Measurements from ENCODE around the gene PPP1R3F.

PPP1R3F gene

DNA sequence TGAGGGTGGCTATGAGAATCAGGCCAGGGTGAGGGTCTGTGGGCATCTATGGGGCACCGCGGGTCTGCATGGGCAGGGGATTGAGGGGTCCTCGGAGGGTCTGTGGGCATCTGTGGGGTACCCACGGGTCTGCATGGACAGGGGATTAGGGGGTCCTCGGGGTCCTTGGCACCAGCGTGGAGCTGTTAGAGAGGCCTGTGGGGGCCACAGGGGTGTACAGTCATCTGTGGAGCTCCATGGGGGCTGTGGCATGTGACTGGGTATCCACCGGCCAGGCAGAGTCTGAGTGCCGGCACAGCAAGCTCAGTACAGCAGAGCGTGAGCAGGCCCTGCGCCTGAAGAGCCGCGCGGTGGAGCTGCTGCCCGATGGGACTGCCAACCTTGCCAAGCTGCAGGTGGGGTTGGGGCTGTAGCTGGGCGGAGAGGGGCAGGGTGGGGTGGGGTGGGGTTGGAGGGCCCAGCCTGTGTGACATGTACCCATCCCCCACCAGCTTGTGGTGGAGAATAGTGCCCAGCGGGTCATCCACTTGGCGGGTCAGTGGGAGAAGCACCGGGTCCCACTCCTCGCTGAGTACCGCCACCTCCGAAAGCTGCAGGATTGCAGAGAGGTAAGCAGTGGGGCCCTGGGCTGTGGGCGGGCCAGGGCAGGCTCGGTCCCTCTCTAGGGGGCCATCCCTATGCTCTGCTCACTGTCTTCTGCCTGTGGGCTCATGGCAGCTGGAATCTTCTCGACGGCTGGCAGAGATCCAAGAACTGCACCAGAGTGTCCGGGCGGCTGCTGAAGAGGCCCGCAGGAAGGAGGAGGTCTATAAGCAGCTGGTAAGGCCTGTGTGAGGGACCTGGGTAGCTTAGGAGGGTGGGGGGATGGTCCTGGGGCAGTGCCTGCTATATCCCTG, 21.4 kb upstream of the PPP1R3F start:
- FAIRE-seq (no peak), DNase-seq (ENCODE audit: insufficient read length, low spot score) (no peak)

DNA sequence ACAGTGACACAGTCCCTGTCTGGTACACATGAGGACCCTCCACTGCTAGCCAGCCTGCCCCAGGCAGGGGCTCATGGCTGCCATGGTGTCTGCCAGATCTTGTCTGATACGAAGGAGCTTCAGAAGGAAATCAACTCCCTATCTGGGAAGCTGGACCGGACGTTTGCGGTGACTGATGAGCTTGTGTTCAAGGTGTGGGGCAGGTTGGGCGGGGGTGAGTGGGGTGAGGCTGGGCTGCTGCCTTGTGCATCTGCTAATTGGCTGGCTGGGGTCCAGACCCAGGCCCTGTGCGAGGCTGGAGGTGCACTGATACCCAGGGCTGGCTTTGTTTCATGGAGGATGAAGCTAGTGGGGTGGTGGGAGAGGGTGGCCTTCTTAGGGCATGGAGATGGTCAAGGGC, 20.5 kb upstream of the PPP1R3F start:
- FAIRE-seq (no peak), DNase-seq (ENCODE audit: insufficient read length, low spot score) (no peak)

DNA sequence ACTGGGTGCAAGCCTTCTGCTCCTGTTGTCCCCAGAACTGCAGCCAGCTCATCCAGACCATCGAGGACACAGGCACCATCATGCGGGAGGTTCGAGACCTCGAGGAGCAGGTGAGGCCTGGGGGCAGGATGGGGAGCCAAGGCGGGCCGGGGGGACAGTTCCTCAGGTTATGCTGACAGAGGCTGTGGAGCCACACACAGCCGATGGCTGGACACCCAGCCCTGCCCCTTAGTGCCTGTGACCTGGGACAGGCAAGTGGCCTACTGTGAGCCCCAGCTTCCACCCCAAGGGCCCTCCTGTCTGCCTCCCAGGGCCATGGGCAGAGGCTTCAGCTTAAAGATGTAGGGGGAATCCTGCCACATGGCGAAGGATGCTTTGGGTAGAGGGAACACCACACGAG, 20.0 kb upstream of the PPP1R3F start:
- FAIRE-seq (no peak), DNase-seq (ENCODE audit: insufficient read length, low spot score) (no peak)

DNA sequence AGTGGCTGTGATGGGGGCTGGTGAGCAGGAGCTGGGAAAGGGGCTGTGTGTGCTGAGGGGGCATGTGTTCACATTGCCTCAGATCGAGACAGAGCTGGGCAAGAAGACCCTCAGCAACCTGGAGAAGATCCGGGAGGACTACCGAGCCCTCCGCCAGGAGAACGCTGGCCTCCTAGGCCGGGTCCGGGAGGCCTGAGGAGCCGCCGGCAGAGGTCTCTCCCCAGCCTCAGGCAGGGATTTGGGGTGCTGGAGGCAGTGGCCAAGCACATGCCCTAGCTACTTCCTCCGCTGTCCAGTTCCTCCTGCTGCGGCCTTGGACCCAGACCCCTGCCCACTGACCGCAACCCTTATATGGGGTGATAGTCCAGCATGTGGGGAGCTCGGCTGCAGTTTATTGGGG, 19.5 kb upstream of the PPP1R3F start:
- FAIRE-seq (no peak), DNase-seq (ENCODE audit: insufficient read length, low spot score) (no peak)

DNA sequence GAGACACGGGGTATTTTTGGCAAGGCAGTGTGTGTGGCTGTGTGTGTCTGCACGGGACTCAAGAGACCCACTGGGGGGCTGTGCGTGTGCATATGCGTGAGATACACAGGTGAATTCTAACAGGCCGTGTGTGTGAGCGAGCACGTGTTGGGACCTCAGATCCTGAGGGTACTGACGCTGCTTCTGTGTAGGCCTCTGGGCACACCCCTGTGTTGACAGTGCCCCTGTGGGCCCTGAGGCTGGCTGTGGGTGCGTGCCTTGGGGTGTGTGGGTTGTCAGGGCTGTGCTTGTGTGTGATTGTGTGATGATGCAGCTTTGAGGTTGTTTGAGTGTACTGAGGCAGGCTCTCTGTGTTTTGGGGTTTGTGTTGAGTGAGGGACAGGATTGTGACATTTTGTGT, 19.0 kb upstream of the PPP1R3F start:
- DNase-seq (ENCODE audit: insufficient read length, low spot score): no peak
- no peak for FAIRE-seq

DNA sequence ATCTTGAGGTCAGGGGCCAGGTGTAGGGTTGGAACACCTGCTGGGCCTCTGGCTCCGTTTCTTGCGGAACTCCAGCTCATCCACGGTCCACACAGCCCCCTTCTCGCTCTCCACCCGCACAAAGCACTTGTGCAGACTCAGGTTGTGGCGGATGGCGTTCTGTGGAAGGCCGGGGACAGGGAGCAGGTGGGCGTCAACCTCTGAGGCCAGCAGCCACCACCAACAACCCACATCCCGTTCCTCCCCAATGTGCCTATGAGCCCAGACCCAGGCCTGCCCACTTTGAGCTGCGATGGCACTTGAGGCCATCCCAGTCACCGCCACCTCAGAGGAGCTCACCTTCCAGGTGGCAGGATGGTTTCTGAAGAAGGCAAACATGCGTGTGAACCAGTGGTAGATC, 18.3 kb upstream of the PPP1R3F start:
- FAIRE-seq (no peak), DNase-seq (ENCODE audit: insufficient read length, low spot score) (no peak)

DNA sequence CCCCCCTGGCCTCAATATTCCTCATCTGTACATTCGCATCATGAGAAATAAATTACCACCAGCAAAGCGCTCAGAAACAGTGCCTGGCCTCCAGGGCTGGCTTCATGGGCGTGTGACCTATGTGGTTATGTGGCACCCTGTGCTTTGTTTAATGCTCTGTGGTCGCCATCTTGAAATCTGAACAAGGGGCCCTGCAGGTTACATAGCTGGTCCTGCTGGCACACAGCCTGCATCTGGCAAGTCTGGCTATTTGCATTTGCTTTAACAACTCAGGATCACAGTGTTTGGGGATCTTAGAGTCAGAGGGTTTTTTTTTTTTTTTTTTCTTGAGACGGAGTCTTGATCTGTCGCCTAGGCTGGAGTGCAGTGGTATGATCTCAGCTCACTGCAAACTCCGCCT, 15.0 kb upstream of the PPP1R3F start:
- DNase-seq (ENCODE audit: insufficient read length, low spot score): no peak
- no peak for FAIRE-seq

DNA sequence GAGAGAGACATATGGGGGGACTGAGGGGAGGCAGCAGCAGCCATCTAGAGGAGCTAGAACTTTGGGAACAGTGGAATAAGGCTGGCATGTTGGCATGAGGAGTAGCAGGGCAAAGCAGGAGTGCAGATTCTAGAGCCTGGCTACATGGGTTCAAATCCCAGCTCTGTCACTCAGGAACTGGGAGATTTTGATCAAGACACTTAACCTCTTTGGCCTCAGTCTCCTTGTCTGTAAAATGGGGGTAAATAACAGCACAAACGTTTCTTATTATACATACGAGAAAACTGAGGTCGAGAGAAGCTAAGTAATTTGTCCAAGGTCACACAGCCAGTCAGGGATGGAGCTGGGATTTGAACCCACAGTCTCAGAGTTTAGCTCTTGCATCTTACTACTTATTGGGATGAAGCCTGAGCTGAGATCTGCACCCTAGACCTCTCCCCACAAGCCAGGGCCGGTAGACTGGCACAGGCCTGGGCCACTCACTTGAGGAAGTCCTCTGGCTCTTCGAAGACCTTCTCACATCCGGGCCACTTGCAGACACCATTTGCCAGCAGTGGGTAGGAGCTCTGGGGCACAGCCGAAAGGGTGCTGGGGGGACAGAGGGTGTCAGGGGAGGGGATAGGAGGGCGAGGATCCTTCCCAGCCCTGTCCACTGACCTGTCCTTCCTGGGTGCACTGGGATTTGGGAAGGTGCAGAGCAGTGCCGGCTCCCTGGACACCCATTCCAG, 13.2 kb upstream of the PPP1R3F start:
- DNase-seq (ENCODE audit: insufficient read length, low spot score): no peak
- FAIRE-seq: no peak

DNA sequence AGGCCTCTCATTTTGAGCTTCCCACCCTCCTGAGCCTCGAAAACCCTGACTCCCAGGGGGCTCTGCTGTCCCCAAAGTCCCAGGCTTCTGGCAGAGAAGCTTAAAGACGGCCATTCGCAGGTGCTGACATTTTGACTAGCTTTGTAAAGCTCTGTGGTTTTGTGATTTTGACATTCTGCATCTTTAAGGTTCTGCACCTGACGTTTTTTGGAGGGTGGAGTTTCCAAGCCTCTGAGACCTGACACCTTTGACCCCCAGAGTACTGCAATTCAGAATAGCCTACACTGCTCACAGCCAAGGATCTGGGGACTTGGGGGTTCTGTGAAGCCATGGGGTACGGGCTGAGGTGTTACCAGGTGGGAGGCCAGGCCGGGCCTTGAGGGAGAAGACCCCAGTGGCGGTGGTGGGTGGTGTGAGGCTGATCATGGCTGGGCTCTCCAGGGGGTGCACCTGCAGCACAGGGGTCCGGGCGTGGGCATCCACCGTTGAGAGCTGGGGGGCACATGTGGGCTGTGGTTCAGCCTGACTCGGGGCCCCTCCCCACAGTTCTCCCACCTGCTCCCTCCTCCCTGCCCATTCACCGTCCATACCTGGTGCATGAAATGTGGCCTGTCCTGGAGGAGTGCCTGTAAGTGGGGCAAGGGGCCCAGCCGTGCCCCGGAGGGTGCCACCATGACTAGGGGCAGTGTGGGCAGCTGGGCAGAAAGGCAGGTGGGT, 12.4 kb upstream of the PPP1R3F start:
- FAIRE-seq: no peak
- no peak for DNase-seq (ENCODE audit: insufficient read length, low spot score)

DNA sequence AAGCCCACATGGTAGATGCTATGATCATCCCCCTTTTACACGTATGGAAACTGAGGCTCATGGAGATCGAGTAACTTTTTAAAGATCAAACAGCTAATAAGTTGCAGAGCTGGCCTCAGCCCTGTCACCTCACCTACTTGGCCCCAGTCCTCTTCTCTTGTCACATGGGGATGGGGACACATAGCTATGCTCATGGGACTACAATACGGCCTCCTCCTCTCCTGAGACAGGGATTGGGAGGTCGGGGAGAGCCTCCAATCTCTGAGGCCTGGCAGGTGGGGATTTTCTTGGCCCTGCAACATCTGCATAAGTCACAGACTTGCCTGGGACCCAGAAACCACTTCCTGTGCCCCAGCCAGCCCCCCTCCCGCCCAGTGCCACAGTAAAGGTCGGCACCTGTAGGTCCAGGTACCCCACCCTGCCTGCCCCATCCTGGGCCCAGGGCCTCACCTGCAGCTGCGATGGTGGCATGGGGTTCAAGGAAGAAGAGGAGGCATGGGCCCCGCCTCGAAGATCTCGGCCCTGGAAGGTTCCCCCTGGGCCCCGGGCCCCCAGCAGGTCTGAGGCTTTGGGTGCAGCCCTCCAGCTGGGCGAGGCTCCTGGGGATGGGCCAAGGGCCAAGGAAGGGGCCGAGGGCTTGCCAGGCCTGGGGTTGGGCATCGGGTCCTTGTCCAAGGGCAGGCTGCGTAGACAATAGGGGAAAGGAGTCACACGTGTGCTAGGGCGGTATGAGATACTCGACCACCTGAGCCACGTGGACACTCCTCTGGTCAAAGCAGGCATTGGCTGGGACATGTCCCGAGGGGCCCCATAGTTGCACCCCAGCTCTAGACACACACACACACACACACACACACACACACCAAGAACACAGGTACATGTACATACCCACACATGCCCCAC, 11.5 kb upstream of the PPP1R3F start:
- DNase-seq (ENCODE audit: insufficient read length, low spot score) (no peak), FAIRE-seq (no peak)

DNA sequence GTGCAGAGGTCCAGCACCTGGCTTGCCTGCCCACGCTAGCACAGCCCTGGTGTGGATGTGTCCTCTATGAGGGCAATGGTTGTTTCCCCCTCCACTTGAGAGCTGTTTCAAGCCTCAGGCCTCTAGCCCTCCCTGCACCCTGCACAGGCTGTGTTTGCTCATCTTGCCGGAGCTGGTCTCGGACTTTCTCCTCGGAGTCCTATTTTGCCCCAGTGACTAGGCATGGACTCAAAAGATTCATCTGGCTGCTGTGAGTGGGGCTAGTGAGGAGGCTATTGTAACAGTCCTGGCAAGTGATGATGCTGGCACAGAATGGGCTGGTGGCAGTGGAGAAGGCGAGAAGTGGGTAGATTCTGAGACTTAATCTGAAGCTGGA, 10.9 kb upstream of the PPP1R3F start:
- DNase-seq (ENCODE audit: insufficient read length, low spot score): no peak
- no peak for FAIRE-seq

DNA sequence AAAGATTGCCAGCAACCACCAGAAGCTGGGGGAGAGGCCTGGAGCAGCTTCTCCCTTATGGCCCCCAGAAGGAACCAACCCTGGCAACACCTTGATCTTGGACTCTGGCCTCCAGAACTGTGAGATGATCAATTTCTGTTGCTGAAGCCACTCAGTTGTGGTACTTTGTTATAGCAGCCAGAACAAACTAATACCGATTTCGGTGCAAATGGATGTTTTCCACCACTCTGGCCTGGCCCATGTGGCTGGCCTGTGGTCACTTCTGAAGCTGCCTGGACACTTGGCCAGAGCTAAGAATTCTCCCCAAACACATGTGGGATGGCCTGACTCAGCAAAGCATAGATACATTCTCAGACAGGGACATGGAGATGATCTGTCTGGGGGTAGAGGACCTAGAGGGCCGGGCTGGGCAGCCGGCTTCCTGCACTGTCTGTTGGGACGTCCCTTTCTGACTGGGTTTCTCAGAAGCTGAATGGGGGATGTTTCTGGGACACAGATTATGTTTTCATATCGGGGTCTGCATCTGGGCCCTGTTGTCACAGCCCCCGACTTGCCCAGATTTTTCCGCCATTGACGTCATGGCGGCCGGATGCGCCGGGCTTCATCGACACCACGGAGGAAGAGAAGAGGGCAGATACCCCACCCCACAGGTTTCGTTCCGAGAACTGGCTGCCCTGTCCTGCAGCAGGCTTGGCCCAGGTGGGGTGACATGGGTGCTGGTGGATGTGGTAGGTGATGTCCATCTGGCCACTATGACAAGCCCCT, 9.2 kb upstream of the PPP1R3F start:
- no peak for DNase-seq (ENCODE audit: insufficient read length, low spot score)
- FAIRE-seq: no peak

DNA sequence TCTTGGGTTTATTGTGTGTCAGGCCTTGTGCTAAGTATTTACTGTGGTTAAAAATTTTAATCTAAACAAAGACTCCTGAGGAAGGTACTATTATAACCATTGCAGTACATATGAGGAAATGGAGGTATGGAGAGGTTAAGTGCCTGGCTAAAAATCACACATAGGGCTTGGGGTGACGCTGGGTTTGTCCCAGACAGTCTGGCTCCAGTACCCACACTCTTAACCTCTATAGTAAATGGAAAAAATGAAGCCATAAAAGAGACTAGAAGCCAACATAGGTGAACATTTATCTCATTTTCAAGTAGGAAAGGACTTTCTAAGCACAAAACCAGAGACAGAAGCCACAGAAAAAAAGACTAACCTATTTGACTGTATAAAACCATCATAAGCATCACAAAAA, 7.0 kb upstream of the PPP1R3F start:
- FAIRE-seq: no peak
- no peak for DNase-seq (ENCODE audit: insufficient read length, low spot score)

DNA sequence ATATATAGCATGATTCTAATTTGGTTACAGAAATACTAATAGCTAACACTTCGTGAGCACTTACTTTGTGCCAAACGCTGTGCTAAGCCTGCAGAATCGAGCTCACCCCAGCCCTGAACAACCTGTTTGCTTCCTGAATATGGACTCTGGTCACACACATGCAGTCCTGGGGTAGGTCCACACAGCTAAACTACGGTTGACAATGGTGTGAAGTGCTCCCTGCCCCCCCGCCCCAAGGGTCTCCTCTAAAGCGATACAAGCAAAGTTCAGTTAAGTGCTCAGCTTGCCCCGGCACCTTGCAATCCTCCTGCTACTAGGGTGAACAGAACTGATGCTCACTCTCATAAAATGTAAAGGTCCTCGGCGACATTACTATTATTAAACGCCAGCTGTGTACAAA, 6.0 kb upstream of the PPP1R3F start:
- no peak for FAIRE-seq
- DNase-seq (ENCODE audit: insufficient read length, low spot score): no peak

DNA sequence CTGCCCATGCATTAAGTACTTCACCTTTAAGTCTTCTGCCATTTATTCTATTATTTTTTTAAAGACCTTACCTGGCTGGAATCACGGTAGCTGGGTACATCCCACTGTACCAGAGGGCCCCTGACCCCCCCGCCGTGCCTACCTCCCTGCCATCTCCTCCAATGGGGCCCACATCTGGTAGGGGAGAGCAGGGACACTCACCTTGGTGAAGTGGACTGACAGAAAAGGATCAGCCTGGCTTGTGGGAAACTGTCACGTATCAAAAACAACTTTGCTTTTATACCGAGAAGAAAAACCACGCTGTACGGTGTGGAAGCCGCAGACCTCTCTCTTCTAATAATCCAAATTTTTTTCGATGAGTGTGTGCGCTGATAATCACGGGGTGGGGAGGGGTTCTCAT, 5.1 kb upstream of the PPP1R3F start, which contains the start of gene FOXP3:
FOXP3 (minus strand) TSS at position 251 of the 400 bp plus-strand sequence. CDS start 6,205 bp downstream, outside the sequence.
- FAIRE-seq (no peak), DNase-seq (ENCODE audit: insufficient read length, low spot score) (no peak)

DNA sequence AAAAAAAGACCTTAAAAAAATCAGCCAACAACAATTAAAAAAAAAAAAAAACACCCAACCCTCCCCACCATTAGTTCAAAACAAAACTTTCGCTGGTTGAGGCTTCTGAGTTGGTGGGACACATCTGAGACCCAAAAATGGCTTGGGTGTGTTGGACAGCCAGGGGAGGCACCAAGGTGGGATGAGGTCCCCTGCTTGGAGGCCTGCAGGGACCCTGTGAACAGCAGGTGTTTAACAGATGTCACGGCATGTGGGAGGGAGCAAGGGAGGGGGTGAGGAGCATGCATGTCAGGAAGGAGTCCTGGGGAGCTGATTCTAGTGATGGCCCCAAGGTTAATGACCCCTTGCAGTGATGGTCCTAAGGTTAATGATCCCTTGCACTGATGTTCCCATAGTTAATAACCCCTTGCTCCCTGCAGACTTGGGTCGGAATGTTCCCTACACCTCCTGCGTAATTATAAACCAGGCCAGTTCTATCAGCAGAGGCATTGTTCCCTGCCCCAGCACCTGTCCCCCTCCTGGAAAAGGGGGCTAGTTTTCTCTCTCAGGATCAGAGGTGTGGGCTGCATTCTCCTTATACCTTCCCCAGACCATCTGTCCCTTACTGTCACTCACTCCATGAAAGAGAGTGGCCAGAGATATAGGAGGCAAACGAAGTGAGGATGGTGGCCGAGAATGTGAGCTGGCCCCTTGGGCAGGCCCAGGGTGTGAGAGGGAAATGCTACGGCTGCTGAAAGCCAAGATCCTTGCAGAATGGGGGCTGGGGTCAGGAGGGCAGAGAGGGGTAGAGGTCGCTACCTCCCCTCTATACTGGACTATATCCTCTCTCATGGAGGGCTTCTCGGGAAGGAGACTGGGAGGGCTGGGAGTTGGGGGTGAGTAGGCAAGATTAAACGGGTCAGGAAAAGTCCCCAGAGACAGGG, 2.8 kb upstream of the PPP1R3F start:
- FAIRE-seq (no peak), DNase-seq (ENCODE audit: insufficient read length, low spot score) (no peak)

DNA sequence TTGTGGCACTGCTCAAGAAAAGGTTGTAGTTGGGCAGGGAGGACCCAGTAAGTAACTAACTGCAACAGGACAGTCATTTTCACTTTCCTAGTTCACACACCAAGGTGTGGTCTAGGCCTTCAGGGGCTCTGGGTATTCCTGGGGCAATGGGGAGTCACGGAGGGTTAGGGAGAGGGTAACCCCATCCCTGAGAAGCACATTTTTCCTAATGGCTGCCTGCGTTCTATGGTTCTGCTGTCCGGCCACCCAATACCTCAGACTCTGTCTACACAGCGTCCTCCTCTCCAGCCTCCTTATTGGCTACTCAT, 937 bp upstream of the PPP1R3F start:
- DNase-seq (ENCODE audit: insufficient read length, low spot score) (no peak), FAIRE-seq (no peak)

DNA sequence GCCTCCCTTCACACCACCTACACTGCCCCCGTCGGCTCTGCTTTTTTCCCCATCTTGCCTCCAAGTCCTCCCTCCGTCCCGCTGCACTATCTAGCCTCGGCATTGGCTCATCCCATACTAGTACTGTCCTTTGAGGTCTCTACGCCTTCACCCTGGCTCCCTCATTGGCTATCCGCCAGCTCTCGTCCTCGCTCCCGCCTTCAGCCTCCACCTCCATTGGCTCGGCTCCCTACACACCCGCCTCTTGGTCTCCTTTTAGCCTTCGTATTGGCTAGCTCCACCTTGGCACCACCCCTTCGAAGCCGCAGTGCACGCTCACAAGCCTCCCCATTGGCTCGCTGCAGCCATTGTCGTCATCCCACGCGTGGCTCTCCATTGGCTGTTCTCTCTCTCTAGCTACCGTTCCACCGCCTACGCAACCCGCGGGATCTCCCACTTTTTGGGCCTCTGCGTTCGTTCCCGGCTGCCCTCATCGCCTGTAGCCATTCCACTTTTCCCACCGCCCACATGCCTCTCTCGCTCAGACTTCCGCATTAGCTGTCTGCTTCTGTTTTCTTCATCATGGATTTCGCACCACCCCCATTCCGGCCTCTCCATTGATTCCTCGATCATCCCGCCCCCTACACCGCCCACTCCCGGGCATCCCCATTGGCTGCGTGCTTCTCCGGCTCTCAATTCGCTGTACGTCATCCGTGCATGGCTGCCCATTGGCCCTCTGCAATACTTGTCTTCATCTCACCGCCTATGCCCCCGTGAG, 405 bp upstream of the PPP1R3F start:
- peak; percentile 94 for FAIRE-seq

More for the DNA sequence above, 405 bp upstream of the PPP1R3F start:
- peak; percentile 69 for DNase-seq (ENCODE audit: insufficient read length, low spot score)

All from GM19239 (cell line).